Germinal center (tissue), 1 donor: ENCODE data around the gene ARHGEF10L.
"Not testable (repeated sequence)": the region's sequence is repeated elsewhere in the genome, so short reads cannot be mapped to it uniquely, and the experiment has no call there.

Source experiments
- DNase-seq: peaks from one replicate; pipeline ENCODE4 v3.0.0; 2012; ENCODE audit warnings: mixed read lengths, low spot score

Gene ARHGEF10L

DNA sequence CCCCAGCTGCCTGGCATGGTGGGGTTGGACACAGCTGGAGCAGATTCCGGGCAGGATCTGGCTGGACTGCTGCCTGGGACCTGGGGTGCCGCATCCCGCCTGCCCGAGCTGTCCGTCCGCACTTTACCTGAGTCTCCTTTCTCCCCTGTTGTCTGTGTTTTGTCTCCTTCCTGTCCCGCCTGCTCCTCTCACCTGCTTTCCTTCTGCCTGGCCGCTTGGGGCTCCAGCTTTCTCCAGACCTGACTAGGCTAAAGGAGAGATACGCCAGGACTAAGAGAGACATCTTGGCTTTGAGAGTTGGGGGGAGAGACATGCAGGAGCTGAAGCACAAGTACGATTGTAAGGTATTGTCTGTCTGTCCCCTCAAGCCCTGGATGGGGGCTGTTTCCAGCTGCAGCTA is 73.3 kb downstream of the ARHGEF10L start:
- DNase-seq, result no peak

GRCh38 chr1:17614586-17614985 is 75.1 kb downstream of the ARHGEF10L start:
- no peak for DNase-seq

DNA sequence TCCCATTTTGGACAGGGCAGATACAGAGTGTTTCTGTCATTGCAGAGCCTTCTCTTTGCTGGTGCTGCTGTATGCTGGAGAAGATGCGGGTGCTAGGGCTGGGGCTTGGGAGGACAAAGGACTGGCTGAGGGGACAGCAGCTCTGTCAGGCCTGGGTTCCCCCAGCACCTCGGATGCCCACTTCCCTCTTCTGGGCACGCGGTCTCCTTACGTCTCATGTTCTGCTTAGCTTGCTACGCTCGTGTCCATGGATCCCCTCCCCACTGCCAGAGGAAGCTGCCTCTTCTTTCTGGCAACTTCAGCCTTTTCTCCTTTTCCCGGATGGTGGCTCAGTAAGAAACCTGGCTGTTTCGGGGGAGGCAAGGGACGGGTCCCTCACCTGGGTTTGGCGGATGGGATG is 75.7 kb downstream of the ARHGEF10L start:
- no peak for DNase-seq

DNA sequence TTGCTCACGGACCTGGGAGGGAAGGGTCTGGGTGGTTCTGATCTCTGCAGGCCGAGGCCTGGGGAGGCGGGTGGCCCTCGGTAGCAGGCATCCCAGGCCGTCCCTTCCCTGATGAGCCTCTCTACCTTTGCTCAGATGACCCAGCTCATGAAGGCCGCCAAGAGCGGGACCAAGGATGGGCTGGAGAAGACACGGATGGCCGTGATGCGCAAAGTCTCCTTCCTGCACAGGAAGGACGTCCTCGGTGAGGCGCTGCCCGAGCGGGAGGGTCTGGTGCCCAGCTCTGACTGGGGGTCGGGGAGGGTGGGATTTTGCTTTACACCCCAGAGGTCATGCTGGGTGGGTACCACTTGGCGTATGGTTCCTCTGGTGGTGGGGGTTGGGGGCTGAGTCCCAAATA is 76.5 kb downstream of the ARHGEF10L start:
- no peak for DNase-seq

DNA sequence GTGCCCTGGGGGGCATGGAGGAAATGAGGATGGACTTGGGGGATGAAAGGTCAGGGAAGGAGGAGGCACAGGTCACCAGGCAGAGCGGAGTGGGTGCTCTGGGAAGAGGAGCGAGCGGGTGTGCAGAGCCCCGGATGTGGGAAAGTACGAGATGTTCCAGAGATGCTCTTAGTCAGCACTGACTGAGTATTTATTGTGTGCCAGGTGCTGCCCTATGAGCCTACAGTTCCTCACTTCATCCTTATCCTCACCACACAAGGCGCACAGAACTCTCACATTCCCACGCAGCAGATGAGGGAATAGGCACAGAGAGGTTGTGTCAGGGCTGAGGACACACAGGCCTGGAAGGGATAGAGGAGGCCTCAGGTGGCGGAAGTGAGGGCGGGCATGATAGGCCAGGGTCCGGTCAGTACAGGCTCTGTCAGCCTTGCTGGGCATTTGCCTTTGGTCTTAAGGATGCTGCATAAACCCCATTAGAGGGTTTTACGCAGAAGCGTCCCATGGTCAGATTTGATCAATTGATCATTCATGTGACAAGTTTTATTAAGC is 77.3 kb downstream of the ARHGEF10L start:
- DNase-seq, result no peak

GRCh38 chr1:17617787-17618557 is 78.5 kb downstream of the ARHGEF10L start:
- no peak for DNase-seq

DNA sequence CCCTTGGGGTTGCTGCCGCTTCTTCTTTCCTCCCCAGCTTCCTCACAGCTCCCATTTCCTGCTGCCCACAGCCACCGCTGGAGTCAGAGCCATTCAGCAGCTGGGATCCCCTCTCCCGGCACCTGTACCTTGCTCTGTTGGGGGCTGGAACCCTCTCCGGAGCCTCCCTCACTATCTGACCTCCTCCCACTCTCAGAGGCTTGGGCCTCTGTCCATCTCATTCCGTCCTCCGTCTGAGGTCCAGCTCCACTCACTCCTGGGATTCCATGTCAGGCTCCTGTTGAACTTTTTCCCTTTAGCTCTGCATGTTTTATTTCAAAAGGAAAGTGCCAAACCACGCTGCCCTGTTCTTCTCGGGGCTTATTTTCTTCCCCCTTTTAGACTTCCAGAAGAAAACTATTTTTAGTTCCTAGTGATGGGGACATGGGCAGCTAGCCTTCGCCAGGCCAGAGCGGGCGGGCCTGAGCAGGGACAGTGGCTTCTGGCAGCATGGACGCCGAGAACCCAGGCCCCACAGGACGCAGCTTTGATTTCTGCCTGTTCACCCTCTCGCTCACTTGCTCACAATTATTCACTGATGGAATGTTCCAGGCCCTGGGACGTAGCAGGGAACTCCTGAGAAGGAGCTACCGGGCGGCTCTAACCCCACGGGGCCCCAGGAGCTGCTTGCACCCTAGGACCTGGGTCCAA is 79.2 kb downstream of the ARHGEF10L start:
- DNase-seq, result no peak

- DNase-seq, result no peak
These were observed 81.0 kb downstream of the ARHGEF10L start for GRCh38 chr1:17620448-17620847.

DNA sequence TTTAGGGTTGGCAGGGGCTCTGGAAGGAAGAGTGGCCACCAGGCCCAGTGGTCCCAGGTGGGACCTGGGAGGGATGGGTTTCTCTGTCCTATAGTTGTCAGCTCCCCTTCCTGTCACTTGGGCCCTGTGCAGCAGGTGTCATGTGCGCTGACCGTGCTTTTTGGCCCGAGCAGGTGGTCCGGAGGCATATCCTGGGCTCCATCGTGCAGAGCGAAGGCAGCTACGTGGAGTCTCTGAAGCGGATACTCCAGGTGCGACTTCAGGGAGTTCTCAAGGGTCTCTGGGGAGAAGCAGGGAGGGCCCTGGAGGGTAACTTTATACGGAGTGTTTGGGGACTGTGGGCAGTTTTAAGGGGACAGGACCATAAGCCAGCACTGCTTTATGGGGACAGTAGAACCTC is 82.2 kb downstream of the ARHGEF10L start:
- DNase-seq, result no peak

DNA sequence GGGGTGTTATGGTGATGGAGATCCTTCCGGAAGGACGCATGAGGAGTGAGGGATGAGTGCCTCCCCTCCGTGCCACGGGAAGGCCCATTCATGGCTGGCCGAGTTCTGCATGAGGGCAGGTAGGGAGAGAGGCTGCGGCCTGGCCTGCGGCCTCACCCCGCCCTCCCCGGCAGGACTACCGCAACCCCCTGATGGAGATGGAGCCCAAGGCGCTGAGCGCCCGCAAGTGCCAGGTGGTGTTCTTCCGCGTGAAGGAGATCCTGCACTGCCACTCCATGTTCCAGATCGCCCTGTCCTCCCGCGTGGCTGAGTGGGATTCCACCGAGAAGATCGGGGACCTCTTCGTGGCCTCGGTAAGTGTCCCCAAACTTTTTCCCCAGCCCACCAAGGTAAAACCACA is 83.3 kb downstream of the ARHGEF10L start:
- DNase-seq, result no peak

GRCh38 chr1:17624611-17625233 is 85.2 kb downstream of the ARHGEF10L start:
- DNase-seq, result no peak

DNA sequence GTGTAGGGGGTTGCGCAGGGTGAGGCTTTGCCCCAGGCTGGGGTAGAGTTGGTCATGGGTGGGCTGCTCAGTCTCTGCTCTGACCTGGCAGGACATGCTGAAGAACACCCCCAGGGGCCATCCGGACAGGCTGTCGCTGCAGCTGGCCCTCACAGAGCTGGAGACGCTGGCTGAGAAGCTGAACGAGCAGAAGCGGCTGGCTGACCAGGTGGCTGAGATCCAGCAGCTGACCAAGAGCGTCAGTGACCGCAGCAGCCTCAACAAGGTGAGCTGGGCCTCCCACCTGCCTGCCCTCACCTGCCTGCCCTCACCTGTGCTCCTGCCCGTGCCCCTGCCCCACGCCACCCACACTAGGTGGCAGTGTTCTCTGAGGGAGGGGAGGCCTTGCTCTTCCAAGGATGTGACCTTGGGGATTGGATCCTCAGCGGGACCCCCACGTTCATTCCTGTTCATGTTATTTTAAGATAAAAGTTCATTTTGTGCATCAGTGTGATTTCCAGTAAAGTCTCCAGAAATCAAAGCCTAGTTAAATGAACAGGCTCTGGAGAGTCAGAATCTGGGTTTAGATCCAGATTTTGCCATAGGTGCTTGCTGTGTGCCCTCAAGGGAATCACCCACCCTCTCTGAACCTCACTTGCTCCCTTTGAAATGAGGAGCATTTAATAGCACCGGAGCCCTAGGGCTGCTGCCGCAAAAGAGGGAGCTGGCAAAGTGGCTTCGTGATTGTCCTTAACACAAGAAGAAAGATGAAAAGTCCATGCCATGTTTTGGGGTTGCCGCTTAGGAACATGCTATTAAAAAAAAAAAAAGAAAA is 87.9 kb downstream of the ARHGEF10L start:
- DNase-seq, result no peak

- DNase-seq, result not testable (repeated sequence)
These were observed 89.5 kb downstream of the ARHGEF10L start for GRCh38 chr1:17629046-17629445.

DNA sequence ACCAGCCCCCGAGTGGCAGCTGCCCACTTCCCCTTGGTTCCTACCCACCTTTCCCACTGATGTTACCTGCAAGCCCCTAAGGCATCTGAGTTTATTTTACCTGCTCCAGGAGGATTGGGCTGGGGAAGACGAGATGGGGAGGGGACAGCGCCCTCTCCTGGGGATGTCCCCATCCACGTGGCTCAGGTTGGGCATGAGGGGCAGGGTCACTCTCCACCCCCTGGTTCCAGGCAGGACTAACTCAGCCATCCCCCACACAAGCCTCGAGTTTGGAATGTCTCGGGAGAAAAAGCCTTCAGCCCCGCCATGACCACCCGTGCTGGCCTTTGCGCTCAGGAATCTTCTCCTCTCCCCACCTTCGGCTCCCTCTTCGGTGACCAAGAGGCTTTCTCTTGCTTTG is 90.0 kb downstream of the ARHGEF10L start:
- DNase-seq, result no peak

DNA sequence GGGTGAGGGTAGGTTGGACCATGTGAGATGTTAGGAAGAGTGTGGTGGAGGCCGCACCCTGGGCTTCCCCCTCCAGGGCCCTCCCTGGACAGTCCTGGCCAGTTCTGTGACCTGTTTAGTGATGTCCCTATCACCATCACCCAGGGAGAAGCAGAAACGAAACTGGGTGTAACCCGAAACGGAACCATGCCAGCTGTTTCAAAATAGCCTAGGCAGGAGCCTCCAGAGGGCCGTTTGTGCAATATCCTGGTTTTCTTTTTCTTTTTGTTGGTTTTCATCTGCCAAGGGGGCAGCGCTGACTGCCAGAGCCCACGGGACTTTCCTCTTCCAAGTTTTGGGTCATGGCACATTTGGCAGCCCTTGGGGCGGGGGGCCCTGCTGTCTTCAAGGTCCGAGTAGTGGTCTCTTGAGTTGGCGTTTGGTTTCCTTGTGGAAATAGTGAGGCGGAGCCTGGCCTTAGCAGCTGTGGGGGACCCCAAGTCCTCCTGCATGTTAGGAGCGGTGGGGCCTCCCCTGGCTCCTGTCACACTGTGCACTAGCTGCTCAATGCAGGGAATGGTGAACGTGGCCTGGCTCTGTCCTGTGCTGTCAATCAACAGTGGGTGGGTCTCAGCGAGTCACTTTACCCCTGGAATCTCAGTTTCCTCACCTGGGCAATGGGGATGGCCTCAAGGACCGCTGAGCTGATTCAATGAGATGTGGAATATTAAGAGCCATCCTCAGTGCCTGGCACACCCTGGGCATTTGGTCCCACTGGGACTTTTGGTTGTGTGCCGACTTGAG is 90.7 kb downstream of the ARHGEF10L start:
- no peak for DNase-seq

DNA sequence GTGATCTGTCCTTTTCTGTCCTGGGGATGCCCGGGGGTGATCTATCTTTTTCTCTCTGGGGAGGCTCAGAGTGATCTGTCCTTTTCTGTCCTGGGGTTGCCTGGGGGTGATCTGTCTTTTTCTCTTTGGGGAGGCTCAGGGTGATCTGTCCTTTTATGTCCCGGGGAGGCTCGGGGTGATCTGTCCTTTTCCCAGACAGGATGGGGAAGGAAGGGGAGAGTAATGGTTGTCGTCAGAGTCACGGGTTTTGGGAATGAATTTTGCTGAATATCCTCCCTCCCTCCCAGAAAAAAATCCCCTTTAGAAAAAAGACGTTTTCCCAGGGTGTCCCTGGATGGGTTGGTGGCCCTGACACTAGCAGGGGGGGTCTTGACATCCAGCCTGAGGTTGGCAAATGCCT is 91.5 kb downstream of the ARHGEF10L start:
- DNase-seq, result no peak

GRCh38 chr1:17631410-17631809 is 91.9 kb downstream of the ARHGEF10L start:
- DNase-seq, result no peak

- no peak for DNase-seq
These were observed 92.6 kb downstream of the ARHGEF10L start for GRCh38 chr1:17632106-17632505.

DNA sequence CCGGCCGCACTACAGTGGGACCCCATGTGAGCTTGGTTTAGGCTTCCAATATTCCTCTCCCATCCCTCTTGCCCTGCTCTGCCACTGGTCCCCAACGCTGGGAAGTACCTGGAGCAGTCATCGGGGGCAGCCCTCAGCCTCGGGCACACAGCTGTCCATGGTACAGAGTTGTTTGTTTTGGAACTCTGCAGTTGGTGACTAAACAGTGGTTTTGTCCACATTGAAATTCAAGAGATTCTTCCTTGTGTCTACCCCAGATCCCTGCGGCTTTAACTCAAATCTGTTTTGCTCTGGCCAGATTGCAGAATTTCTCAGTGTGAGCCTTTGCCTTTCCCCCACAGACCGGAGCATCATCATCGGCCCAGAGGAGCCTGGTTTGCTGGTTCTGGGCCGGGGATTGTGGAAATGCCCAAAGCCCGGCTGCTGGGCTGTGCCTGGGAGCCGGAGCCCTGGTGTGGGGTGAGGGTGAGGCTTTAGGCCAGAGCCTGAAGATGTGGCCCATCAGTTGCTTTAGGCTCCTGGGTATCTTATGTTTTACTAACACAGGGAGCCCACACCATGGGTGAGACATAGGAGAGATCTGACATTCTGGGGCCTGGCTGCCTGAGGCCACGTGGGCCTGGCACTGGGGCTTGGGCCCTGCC is 93.2 kb downstream of the ARHGEF10L start:
- DNase-seq, result no peak

DNA sequence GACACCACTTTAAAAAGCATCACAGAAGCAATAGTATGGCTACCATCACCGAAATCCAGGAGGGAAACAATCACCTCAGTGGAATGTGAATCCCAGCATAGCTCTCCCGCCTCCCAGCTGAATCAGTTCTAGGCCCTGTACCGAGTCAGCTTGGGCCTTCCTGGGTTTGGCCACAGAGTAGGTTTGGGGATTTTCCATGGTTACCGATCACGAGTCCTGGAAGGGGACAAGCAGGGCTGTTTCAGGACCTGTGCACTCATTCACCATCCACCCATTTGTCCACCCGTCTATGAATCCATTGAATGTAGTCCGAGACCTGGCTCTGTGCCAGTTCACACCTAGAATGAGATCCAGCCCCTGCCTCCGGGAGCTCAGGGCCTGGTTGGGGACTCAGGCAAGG is 94.2 kb downstream of the ARHGEF10L start:
- no peak for DNase-seq

DNA sequence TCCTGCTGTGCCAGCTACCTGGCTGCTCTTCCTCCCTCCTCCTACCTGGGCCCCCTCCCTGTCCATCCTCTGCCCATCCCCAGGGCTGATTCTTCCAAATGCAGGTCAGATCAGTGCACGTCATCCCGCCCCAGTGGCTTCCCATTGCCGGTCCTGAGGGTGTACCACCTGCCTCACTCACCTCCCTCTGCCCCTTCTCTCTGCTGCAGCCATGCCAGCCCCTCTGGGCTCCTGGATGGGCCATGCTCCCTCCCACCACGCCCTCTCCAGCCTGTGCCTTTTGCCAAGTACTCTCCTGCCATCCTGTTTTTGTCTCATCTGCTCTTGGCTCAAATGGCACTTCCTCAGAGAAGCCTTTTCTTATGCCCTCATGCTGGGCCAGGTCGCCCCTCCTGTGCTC is 95.8 kb downstream of the ARHGEF10L start:
- DNase-seq, result no peak
